BE2C (cell line): ENCODE data around the gene FPGS.

Experiments
- DNase-seq: peaks from one replicate; pipeline ENCODE4 v3.0.0-alpha.2; 2020
- H3K27me3 ChIP-seq: fragments of 250-450 bp; sonication (Bioruptor Pico); 2 replicates; pipeline ENCODE4 v1.5.1; 2020; ENCODE audit warnings: mild to moderate bottlenecking
- H3K36me3 ChIP-seq: fragments of 250-450 bp; sonication (Bioruptor Pico); 2 replicates; pipeline ENCODE4 v1.5.1; 2020; ENCODE audit warnings: mild to moderate bottlenecking
- H3K4me1 ChIP-seq: fragments of 250-450 bp; sonication (Bioruptor Pico); 2 replicates; pipeline ENCODE4 v1.5.1; 2020
- H3K4me3 ChIP-seq: 2 replicates; pipeline ENCODE4 v1.5.1; 2011; ENCODE audit warnings: low read depth, low read length
- H3K9me3 ChIP-seq: fragments of 250-450 bp; sonication (Bioruptor Pico); 2 replicates; pipeline ENCODE4 v1.5.1; 2020
- TF ChIP-seq, protein P1 (sequence below): IDR thresholded peaks from 2 replicates; pipeline ENCODE4 v1.5.1; 2012; ENCODE audit warnings: mild to moderate bottlenecking, low read depth, low read length

Gene FPGS

GRCh38 chr9:127785023-127785932, 17.4 kb upstream of the FPGS start:
- Histone ChIP-seq H3K9me3 (no peaks in the 10 kb centered on the region), H3K36me3 (peaks cover 35% of the 10 kb centered on the region), H3K27me3 (no peaks in the 10 kb centered on the region), H3K4me1 (peaks cover 6% of the 10 kb centered on the region; the same call in 1 of the 2 replicates), H3K4me3 (peak overlapping the region; percentile 62)
- DNase-seq = peak; percentile 92
- TF ChIP-seq, protein P1, sequence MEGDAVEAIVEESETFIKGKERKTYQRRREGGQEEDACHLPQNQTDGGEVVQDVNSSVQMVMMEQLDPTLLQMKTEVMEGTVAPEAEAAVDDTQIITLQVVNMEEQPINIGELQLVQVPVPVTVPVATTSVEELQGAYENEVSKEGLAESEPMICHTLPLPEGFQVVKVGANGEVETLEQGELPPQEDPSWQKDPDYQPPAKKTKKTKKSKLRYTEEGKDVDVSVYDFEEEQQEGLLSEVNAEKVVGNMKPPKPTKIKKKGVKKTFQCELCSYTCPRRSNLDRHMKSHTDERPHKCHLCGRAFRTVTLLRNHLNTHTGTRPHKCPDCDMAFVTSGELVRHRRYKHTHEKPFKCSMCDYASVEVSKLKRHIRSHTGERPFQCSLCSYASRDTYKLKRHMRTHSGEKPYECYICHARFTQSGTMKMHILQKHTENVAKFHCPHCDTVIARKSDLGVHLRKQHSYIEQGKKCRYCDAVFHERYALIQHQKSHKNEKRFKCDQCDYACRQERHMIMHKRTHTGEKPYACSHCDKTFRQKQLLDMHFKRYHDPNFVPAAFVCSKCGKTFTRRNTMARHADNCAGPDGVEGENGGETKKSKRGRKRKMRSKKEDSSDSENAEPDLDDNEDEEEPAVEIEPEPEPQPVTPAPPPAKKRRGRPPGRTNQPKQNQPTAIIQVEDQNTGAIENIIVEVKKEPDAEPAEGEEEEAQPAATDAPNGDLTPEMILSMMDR = peak; percentile 68

- Histone ChIP-seq H3K4me3 (peak within 1 kb of the TSS; percentile 89), H3K27me3 (no peaks in the 10 kb centered on the region), H3K9me3 (no peaks in the 10 kb centered on the region), H3K36me3 (peaks cover 43% of the 10 kb centered on the region), H3K4me1 (peaks cover 4% of the 10 kb centered on the region; the same call in 1 of the 2 replicates)
- peak; percentile 96 for DNase-seq
- TF ChIP-seq, protein P1 = no peak
Measured at GRCh38 chr9:127785933-127786772, 16.5 kb upstream of the FPGS start, which contains the start of gene CDK9. TSS of gene CDK9 (plus strand) at chr9:127786034. CDS start at chr9:127786149, 115 bp downstream.

GRCh38 chr9:127786773-127787104, 15.9 kb upstream of the FPGS start:
- peaks cover 49% of the 10 kb centered on the region for H3K36me3 ChIP-seq
- H3K4me1 ChIP-seq = peaks cover 4% of the 10 kb centered on the region; the same call in 1 of the 2 replicates
- no peaks in the 10 kb centered on the region for H3K27me3 ChIP-seq
- H3K9me3 ChIP-seq = no peaks in the 10 kb centered on the region
- TF ChIP-seq, protein P1 = peak; percentile 56
- no peak for DNase-seq
- H3K4me3 ChIP-seq = peak overlapping the region; percentile 89

DNA sequence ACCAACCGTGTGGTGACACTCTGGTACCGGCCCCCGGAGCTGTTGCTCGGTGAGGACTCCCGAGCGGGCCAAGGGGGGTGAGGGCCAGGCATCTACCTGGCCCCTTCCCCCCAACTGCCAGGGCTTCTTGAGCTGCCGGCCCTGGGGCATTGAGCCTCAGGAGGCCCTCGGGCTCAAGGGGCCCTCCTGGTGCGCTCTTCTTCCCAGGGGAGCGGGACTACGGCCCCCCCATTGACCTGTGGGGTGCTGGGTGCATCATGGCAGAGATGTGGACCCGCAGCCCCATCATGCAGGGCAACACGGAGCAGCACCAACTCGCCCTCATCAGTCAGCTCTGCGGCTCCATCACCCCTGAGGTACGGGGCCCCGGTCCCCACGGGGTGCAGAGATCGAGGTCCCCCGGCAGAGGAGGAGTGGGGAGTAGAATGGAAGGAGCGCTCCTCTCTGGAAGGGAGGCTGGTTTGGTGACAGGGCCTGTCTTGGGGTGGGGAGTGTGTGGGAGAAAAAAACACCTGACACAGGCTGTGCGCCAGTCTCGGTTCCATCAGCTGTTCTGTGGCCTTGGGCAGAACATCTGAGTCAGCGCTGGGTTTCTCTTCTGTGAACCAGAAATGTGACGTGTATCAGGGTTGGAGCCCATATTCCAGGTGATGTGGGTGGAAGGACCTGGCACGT, 14.2 kb upstream of the FPGS start:
- 0 out of 2 replicates have a peak, but pooled peaks cover 4% of the 10 kb centered on the region for H3K4me1 ChIP-seq
- H3K27me3 ChIP-seq = no peaks in the 10 kb centered on the region
- DNase-seq = no peak
- TF ChIP-seq, protein P1 = no peak
- no peaks in the 10 kb centered on the region for H3K9me3 ChIP-seq
- H3K4me3 ChIP-seq = no peak overlapping the region
- H3K36me3 ChIP-seq = peaks cover 50% of the 10 kb centered on the region

GRCh38 chr9:127789179-127789578, 13.5 kb upstream of the FPGS start:
- 0 out of 2 replicates have a peak, but pooled peaks cover 4% of the 10 kb centered on the region for H3K4me1 ChIP-seq
- H3K9me3 ChIP-seq = no peaks in the 10 kb centered on the region
- no peak overlapping the region for H3K4me3 ChIP-seq
- TF ChIP-seq, protein P1 = no peak
- no peak for DNase-seq
- peaks cover 50% of the 10 kb centered on the region for H3K36me3 ChIP-seq
- H3K27me3 ChIP-seq = no peaks in the 10 kb centered on the region
